ENCODE data around the gene YIF1B. TPM values are rescaled to one million over a fixed set of nuclear protein-coding genes. Genes with fewer than 3 reads are reported as not detected.
A peak's percentile ranks its signal among the peaks of the same experiment; 100 is the strongest.

Gene YIF1B
- total and polyA plus RNA-seq, 9 of the 15 experiments (the other 6 are each of a cell fraction or from before 2014, with no cell fraction given): 8.5 to 586 (median 323) TPM

GRCh38 chr19:38303517-38304351 is 12.0 kb downstream of the YIF1B start, which contains the start of gene C19orf33:
Gene C19orf33 (plus strand): TSS chr19:38304251. CDS start chr19:38304262, 11 bp downstream.
- no peak within 1 kb of the TSS for H3K27ac ChIP-seq (ENCODE audit: extremely low read depth, low read depth, low read length)
- in situ Hi-C loops (cut with MboI): no loop called here
- H2AFZ ChIP-seq (ENCODE audit: low read depth, low read length): no peak within 1 kb of the TSS
- peaks cover 5% of the 10 kb centered on the region; the same call in 1 of the 3 replicates for H3K79me2 ChIP-seq (ENCODE audit: control insufficient read depth, insufficient read depth, low read length)
- 80% methylated on average over 23 of the region's 28 CpGs for WGBS (ENCODE audit: insufficient coverage, low coverage, missing lambda C conversion rate)
- no peak for FAIRE-seq
- intact Hi-C loops (cut with micrococcal nuclease): no loop called here
- H3K4me1 ChIP-seq (replicated peaks in 1 of 2; ENCODE audit: control insufficient read depth in 2 of 2, insufficient read depth in 2 of 2, low read length in 2 of 2): peaks cover 22 to 57% of the 10 kb centered on the region in 2 experiments
- peak; percentile 10 for ATAC-seq
- no peaks in the 10 kb centered on the region for H3K27me3 ChIP-seq (ENCODE audit: control insufficient read depth in 2 of 2, insufficient read depth in 2 of 2, low read length in 2 of 2)
- no peaks in the 10 kb centered on the region for H4K20me1 ChIP-seq (replicated peaks; ENCODE audit: control insufficient read depth, insufficient read depth, low read length)
- peaks cover 50% of the 10 kb centered on the region; the same call in 2 of the 3 replicates for H3K36me3 ChIP-seq (ENCODE audit: control insufficient read depth, insufficient read depth, low read length)
- no peaks in the 10 kb centered on the region for H3K9me3 ChIP-seq (replicated peaks; ENCODE audit: control insufficient read depth, insufficient read depth, low read depth, low read length)
- BruUV-seq (replicated peaks): no TSS peak
- POLR2A ChIA-PET: interaction anchor here (0.9 to 1.8 kb wide), 3 partner anchors 9 to 35 kb away, joined by 3 to 12 read pairs (median 3); no protein-coding TSS in a partner anchor
- H3K9me1 ChIP-seq (ENCODE audit: control insufficient read depth, insufficient read depth, low read length): no peaks in the 10 kb centered on the region
- CTCF ChIA-PET (ENCODE audit: low intra/inter-chr PET ratio): no interaction called here
- peak in 2 of 4 experiments; percentile 36 to 47 for DNase-seq (ENCODE audit: extremely low read depth in 1 of 4, low spot score in 3 of 4)
- H3K4me2 ChIP-seq (ENCODE audit: insufficient read depth, low read length): peak within 1 kb of the TSS; percentile 20
- peak within 1 kb of the TSS in 1 of 2 experiments; percentile 59; a peak in 2 of 4 replicates for H3K9ac ChIP-seq (ENCODE audit: insufficient read depth in 1 of 2, low read depth in 2 of 2, low read length in 2 of 2)
- no peak within 1 kb of the TSS for H3K4me3 ChIP-seq
- no peak for TF ChIP-seq SMAD1 (IDR thresholded peaks at IDR 0.05; ENCODE audit: low read depth, low read length, partially characterized antibody)
- TF ChIP-seq ATF1 (CRISPR knock-in tag; IDR thresholded peaks at IDR 0.05): no peak
- TF ChIP-seq ATF1 (tag; IDR thresholded peaks at IDR 0.05): no peak
- no peak for TF ChIP-seq PYGO2 (tag; IDR thresholded peaks at IDR 0.05)
- TF ChIP-seq RBM22 (IDR thresholded peaks at IDR 0.05; ENCODE audit: low read depth, low read length, poor library complexity, severe bottlenecking): peak; percentile 73
- TF ChIP-seq SAFB2 (IDR thresholded peaks at IDR 0.05; ENCODE audit: borderline replicate concordance, low read depth, low read length, severe bottlenecking): no peak
- TF ChIP-seq MEF2A (IDR thresholded peaks at IDR 0.05; ENCODE audit: control insufficient read depth, low read depth, low read length): no peak
- no peak for TF ChIP-seq ELF4 (CRISPR knock-in tag; IDR thresholded peaks at IDR 0.05)
- TF ChIP-seq SMARCC2 (IDR thresholded peaks at IDR 0.05; ENCODE audit: low read depth): no peak
- no peak for TF ChIP-seq KAT7 (CRISPR knock-in tag; IDR thresholded peaks at IDR 0.05; ENCODE audit: borderline replicate concordance)
- TF ChIP-seq ARID4B (CRISPR knock-in tag; IDR thresholded peaks at IDR 0.05): 0 out of 2 replicates have a peak, but pooled peaks have one; percentile 33
- peak; percentile 11; the same call in 1 of the 2 replicates for TF ChIP-seq MYNN (IDR thresholded peaks at IDR 0.05)
- no peak for TF ChIP-seq MYNN (CRISPR knock-in tag; IDR thresholded peaks at IDR 0.05)
- no peak for TF ChIP-seq BRD9 (IDR thresholded peaks at IDR 0.05; ENCODE audit: low read depth, partially characterized antibody)

Measured in K562 (cell line).